HG02610 (cell line): ENCODE measurements around the gene MCFD2.

Experiments
- ATAC-seq: cut with Tn5 transposase; IDR thresholded peaks from one replicate; pipeline ENCODE4 v1.9.1; 2021; ENCODE audit warnings: mild to moderate bottlenecking, moderate library complexity; ENCODE audit not compliant: unreplicated experiment

The MCFD2 gene

DNA sequence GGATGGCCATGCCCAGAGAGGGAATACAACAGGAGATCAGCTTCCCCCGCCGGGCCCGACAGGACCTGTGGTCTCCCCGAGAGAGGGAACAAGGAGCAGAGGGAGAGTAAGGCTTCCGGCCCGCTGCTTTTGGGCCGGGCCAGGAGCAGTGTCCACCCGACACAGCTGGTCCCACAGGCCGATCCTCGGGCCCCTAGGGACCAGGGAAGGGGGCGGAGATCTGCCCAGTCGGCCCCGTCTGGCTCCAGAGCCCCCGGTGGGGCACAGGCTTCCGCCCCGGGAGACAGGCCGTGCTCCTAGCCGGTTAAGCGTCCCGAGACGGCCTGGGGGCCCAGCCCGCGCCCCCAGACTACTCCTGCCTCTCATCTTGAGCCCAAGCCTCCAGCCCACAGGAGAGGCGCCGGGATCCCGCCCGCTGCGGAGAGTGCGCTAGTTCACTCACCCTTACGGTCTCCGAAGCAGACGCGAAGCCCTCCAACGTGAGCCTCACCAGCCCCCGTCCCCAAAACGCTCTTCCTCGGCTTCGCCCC, at the start of gene MCFD2:
TSS of gene MCFD2 (minus strand) at position 526 of the 530 bp plus-strand sequence. CDS start 6,635 bp downstream, outside the sequence.
- peak; percentile 3 for ATAC-seq

DNA sequence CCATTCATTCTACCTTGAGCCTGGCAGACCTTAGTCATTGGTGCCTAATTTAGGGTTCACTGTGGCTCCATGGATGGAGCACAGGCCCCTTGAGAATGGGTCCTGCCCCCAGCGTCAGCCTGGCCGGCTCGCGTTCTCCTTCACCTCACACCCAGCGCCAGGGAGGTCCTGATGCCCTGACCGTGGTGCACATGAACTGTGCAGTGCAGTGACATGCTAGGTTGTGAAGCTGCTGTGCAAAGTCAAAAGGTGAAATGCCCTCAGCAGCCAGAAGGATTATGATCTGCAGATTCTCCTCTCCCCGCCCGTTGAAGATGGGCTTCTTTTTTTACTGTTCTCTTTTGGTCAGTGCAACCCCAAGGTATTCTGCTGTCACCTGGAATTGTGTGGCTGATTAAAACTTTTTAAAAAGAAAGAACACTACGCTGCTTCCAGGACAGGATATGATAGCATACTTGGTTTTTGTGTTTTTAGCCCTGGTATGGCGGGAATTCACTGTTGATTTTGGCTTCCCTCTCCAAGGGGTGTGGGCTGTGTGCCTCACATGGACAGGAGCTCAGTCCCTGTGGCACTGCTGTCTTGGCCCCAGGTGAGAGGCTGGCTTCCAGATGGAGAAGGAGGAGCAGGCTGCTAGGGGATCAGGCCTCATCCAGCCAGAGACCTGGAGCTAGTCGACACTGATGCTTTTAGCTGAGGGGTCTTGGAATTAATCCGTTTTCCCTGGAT, 49.4 kb upstream of the MCFD2 start:
- no peak for ATAC-seq

DNA sequence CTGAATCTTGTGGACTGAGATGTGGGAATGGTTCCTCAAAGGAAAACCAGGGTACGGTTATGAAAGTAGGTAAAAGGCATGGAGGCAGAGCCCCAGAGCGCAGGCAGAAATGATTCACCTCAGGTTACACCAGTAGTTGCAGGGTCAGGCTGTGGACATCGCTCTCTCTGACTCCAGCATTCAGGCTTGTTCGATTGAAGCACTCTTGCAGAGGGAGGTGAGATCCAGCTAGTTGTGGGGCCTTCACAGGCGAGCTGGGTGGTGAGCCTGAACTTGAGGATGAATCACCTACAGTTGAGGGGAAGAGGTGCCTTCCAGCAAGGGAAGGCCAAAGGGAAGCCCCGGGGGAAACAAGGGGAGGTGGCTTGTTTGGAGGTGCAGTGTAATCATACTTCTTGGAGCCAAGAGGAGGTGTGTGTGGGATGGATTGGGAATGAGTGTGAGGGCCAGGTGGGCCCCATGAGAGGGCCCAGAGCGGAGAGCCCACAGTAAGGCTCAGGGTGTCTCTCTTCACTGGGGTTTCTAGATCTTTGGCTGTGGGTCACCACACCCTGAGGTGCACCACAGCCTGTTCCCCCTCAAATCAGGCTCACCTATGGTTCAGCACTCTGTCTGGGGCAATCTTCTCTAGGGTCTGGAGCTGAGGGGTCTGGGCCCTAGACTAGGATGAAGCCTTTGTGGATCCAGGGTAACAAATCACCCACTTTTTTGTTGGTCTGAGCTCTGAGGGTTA, 48.5 kb upstream of the MCFD2 start:
- no peak for ATAC-seq

DNA sequence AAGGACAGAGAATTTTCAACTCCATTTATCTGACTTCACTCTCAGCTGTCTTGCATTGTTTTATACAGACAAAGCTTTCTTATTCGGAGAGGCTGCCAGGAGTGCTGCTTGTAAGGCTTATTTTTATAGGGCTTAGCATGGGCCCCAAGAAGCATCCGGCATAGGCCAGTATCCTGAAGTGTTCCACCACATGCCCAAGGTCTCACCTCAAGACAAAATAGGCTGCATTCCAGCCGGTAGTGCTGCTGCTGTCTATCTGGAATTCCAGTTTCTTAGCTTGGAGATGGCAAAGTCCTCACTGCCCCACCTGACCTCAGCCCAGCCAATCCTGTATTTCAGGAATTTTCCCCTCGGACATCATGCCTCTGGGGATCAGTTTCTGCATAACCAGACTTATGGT, 47.6 kb upstream of the MCFD2 start:
- ATAC-seq, result no peak

DNA sequence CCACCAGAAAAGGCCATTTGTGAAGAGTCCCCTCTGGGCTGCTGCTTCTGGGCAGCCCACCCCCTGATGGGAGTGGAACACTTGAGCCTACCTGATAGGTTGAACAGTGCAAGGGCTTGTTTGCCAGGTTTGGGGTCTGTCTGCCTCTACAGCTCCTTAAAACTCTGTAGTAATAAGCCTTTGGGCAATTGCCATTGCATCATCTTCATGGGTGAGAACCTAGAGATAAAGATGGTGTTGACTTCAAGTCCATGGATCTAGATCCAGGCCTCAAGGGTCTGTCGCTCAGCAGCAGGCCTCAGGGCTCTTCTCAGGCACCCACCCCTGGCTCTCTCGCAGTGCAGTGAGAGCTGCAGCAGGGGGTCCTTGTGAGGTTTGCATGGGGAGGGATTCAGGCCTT, 47.1 kb upstream of the MCFD2 start:
- no peak for ATAC-seq

DNA sequence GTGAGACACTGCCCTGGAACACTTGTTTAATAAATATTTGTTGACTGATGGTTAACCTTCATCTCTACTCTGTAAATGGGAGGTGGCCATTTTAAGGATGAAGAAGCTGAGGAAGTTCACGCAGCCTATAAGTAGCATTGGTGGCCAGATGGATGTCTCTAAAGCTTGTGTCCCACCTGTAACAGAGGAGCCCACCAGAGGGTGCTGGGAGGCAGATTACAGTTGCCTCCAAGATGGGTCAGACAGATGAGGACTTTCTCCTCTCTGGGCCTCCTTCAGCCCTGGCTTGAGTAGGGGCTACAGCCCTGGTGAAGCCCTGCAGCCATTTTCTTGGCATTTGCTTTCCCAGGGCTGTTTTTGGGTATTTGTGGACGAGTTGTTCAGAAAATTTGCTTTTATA, 45.0 kb upstream of the MCFD2 start:
- no peak for ATAC-seq

DNA sequence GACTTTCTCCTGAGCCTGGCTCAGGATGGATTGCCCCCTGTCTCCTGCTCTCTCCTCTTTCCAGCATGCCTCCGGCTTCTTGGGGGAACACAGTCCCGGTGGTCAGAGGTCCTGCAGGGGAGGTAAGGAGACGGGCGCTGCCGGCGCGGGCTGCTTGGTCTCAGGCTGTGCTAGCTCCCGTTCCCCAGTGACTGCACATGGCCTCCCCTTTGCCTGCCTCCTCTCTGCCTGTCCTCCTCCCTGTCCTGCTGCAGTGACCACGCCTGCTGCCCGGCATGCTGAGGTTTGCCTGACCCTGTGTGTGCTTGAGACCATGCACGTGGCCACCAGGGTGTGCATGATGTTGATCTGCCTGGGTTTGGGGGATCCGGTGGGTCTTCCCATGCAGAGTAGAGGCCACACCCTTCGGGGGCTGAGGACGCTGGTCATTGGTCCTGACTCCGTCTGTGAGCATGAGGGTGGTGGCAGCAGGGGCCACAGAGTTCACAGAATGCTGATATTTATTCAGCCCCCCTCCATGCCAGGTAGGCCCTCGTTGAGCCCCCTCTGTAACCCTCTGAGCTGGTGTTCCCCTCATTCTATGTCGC, 42.9 kb upstream of the MCFD2 start:
- ATAC-seq, result no peak

DNA sequence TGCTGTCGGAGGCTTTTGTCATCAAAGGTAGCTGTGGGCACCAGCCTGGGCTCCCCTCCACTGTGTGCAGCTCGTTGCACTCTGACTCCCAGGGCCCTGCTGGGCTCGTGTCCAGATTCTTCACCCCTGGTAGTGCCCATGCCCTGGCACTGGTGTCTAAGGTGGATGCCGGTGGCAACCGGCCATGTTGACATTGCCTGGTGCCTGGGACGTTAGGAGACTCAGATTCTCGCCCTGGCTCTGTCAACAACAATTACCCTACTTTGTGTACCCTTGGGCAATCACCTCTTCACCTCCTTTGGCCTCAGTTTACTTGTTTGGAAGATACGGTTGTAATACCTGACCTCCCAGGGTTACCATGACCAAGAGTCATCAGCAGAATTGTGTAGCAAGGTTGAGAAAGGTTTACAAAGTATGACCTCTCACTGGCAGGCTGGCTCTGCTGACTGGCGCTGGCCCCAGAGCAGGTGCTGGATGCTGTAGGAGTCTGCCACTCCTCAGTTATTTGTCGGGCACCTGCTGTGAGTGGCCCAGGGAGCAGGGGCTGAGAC, 41.5 kb upstream of the MCFD2 start:
- no peak for ATAC-seq

DNA sequence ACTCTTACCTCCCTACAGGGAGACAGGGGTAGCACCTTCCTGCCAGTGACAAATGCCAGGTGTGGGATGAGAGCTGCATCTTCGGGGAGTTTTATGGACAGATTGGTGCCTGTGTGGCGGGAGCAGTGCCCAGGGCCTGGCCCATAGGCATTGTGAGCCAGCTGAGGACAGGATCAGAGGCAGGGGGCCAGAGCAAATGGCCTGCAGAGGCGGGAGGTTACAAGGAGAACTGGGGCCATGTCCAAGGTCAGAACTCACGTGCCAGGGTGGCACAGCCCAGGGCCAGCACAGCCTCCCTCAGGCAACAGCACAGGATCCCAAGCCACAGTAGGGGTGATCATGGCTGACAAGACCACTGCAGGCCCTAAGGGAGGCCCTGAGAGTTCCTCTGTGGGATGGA, 40.2 kb upstream of the MCFD2 start:
- no peak for ATAC-seq

DNA sequence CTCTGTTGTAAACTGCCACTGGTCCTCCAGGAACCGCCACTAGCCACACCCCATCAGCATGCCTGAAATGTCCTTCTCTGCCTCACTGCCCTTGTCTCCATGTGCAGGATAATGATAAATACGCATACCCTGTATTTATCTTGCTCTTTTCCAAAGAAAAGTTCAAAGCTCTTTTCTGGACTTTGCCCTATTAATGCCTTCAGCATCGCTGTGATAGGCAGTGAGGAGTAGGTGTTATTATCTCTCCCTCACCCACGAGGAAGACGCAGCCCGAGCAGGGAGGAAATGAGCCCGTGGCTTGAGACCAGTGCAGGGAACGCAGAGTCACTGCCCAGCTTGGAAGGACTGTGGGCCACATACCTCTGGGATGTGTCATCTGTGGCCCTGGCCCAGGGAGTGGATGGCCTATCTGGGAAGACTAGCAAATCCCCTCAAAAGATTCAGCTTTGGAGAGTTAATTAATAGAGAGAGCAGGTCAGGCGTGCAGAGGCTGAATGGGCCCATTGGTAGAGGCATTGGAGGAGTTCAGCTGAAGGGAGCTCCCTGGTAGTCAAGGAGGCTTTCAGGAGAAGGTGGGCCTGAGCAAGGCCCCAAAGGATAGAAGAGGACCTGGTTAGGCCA, 39.5 kb upstream of the MCFD2 start:
- ATAC-seq, result no peak

DNA sequence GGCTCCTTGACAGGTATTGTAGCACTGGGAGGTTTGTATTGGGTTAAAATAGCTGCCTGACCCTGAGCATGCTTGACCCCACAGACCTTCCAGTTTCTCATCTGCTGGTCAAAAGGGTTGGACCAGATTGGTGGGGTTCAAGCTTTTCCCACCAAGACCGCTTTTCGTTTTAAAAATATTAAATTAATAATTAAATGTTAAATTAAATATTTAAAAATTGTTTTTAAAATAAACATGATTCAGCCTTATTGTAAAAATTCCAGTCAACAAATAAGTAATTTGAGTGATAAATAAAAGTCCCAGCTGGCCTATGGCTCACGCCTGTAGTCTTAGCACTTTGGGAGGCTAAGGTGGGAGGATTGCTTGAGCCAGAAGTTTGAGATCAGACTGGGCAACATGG, 36.6 kb upstream of the MCFD2 start:
- no peak for ATAC-seq

DNA sequence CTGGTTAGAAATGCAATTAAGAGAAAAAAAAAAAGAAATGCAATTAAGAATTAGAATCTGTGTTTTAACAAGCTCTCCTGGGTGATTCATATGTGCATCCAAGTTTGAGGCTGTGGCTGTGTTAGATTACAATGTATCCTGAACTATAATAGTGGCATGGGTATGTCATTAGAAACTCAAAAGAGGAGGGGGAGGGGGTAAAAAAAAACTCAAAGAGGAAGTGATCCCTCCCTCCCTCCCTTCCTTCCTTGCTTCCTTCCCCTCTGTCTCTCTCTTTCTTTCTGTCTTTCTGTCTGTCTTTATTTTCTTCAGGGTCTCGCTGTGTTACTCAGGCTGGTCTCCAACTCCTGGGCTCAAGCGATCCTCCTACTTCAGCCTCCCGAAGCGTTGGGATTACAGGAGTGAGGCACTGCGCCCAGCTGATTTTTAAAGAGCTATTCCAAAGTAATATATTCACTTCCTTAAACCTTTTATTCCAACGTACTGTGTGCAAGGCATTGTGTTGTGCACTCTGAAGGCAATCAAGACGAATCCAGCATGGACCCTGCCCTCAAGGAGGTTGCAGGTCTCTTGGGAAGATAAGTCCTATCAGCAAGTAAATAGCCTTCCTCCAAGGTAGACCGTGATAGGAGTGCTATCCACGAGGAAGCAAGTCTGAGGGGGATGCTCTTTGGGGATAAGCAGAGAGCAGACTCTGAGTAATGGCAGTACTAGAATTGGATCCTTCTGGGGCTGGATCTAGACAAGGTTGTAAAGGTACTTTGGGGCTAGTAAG, 35.9 kb upstream of the MCFD2 start:
- ATAC-seq, result no peak

DNA sequence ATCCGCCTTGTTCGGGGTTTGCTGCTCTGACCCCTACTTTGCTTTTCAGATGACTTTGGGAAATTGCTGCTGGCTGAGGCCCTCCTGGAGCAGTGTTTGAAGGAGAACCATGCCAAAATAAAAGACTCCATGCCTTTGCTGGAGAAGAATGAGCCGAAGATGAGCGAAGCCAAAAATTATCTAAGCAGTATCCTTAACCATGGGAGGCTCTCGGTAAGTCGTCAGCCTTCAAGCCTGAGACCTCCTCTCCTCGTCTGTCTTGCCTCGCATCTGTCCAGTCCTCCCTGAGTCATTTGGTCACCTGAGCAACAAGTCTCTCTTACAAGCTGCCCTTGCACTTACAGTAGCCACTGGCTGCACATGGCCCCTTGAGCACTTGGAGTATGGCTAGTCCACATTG, 34.7 kb upstream of the MCFD2 start:
- no peak for ATAC-seq

DNA sequence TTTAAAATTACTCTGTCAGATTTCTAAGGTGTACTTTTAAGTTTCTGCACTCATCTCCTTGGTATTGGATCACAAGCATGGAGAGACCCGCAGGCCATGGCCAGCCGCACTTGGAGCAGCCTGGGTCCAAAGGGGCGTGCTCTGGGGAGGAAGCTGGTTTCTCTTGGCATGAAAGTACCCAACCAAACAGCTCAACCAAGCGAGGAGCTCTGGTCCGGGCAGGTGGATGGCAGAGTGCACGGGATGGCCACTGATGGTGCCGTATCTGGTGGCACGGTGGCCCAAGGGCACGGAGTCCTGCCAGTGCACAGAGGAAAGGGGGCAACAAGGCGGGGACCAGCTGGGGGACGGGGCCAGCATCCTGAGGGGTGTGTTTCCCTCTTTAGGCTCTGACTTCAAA, 32.2 kb upstream of the MCFD2 start:
- ATAC-seq, result no peak

DNA sequence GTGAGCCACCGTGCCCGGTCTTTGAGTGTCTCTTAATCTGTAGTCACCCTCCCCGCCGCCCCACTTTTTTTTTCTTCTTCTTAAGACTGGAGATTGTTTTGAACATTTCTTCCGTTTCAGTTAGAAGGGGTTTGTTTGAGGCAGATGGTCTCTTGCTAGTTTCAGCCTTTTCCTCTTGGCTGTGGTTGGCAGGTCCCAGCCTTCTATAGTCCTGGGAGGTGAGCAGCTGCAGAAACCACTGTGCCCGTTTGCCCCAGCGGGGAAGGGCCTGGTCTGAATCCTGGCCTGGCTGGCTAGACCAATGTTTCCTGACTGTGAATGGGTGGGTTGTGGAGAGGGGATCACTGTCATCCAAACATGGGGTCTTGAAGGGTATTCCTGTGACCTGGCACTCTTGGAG, 30.1 kb upstream of the MCFD2 start:
- ATAC-seq, result no peak

DNA sequence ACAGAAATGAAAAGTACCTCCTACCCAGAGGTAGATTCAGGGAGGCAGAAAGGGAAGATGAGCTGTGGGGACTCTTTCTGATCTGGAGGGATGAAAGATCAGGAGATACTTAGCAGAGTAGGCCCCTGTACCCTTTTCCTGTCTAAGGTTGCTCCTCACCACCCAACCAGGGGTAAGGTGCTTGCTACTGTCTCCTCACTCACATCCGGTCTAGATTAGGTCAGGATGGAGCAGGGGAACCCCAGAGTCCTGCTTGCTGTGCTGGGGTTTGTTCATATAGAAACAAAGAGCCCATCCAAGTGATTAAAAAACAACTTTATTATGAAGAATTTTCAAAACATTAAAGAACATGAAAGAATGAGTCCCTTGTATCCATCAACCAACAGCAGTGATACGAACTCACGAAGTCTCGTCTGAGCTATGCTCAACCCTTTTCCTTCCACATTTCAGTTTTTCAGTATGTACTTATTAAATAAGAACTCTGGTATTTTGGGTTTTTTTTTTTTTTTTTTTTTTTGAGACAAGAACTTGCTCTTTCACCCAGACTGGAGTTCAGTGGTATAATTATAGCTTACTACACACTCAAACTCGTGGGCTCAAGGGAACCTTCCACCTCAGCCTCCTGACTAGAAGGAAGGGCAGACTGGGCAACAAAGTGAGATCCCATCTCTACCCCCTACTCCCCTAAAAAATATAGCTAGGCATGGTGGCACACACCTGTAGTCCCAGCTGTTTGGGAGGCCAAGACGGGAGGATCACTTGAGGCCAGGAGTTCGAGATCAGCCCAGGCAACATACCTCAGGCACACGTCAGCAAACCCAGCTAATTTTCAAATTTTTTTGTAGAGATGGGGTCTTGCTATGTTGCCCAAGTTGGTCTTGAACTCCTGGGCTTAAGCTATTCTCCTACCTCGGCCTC, 28.5 kb upstream of the MCFD2 start:
- ATAC-seq, result peak; percentile 64

DNA sequence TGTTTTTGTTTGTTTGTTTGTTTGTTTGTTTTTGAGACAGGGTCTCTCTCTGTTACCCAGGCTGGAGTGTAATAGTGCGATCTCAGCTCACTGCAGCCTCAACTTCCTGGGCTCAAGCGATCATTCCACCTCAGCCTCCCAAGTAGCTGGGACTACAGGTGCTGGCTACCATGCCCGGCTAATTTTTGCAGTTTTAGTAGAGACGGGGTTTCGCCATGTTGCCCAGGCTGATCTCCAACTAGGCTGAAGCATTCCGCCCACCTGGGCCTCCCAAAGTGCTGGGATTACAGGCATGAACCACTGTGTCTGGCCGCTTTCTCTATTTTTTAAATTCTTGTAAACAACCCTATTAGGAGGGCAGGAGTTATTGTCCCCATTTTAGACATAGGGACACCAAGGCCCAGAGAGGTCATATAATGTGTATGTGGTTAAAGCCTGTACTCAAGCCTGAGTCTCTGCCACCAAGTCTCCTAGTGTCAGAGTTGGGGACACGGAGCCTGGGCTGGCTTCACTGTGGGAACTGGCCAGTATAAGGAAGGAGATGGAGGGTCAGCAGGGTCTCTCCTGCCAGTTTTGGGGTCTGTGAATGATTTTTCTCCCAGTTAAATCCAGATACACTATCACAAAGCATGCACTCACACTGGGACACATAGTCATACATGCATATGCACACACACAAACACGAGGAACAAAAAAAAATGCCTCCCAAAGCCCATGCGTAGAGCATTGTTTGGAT, 27.5 kb upstream of the MCFD2 start:
- no peak for ATAC-seq

DNA sequence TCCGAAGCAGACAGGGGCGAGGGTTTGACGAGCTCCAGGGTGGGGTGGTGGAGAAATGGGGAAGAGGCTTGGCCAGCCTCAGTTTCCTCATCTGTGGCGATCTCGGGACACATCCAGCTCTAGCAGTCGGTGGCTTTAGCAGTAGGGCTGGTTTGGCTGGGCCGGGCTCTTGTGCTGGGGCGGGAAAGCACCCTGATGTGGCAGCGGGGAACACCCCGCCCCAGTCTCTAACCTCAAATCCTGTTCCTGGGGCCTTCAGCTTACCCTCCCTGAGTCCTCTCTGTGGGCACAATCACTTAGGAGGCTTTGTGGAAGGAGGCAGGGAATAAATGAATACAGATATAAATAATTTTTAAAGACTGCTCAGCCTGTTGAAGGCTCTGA, 26.5 kb upstream of the MCFD2 start:
- ATAC-seq, result peak; percentile 32
